Activated CD8-positive, alpha-beta memory T cell treated with anti-CD3 and anti-CD28 coated beads, Interleukin-2, amount 50 U/mL, for 48 hours (primary cell): ENCODE measurements around the gene SLC15A1.

Experiments used
- DNase-seq: peaks from one replicate; pipeline ENCODE4 v3.0.0-alpha.2; 2020

The SLC15A1 gene

DNA sequence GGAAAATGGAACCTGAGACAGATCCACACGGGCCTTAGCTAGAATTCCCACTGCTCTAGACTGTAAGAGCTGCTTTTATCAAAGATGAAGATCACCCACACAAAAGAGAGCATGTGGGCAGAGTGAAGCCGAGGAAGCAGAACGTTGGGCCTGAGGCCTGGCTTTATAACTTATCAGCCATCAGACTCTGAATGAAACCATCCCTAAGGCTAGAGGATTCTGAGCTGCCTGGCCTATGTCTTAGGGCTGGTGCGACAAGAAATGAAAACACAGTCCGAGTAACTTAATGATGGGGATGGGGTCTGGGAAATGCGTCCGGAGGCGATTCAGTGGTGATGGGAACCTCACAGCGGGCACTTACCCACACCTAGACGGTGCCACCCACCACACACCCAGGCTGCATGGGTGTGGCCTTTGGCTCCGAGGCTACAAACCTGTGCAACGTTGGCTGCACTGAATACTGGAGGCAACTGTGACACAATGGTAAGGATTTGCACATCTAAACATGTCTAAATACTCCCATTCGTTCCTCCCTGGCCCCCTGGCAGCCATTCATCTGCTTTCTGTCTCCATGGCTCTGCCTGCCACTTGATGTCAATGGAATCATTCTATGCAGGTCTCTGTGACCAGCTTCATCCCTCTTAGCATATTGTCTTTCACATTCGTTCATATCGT, 62.0 kb downstream of the SLC15A1 start:
- no peak for DNase-seq

DNA sequence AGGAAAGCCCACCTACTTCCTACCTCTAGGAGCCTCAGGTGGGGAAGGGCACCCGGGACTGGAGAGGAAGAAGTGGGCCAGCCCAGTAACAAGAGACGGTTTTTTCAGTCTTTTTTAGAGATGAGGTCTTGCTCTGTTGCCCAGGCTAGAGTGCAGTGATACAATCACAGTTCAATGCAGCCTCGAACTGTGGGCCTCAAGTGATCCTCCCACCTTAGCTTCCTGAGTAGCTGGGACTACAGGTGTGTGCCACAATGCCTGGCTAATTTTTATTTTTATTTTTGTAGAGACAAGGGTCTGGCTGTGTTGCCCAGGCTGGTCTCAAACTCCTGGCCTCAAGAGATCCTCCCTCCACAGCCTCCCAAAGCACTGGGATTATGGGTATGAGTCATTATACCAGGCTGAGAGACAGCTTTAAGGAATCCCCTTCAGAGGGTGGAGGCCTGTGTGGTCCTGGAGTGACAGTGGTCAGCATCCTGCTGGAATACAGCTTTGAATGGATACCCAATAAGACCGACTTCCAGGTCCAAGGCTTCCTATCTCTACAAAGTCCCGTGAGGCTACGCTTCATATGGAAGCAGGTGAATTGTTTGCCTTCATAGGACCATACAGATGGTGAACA, 63.0 kb downstream of the SLC15A1 start:
- no peak for DNase-seq

DNA sequence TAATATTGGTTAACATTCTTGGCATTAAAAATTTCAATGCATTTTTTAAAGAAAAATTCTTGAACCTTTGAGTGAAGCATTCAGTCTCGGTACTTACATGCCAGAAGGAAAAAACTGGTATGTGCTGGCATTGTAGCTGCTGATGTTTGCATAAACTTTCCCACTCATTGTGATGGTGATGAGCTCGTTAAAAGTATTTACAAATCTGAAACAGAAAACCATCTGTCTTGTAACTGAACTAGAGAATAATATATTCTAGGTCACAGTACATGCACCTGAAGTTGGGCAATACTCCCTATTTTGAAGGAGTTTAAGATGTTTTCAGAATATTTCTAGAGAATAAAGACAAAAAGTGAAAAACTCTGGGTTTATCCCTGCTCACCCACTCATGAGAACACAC, 64.1 kb downstream of the SLC15A1 start:
- DNase-seq, result no peak

DNA sequence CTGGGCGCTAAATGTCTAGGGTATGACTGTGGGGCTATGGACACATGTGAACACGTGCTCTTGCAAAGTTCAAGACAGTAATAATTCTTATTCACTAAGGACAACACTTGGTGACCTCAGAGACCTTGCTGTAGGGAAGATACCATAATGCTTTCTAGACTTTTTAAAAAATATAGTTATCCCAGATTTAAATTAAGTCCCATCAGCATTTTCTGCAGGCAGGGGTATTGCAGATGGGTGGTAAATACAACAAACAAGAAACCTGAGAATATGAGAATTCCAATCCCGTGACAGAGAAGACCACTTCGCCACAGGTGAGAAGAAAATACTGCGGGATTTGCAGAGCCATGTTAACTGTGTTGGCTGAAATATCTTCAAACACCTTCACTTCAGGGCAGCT, 65.2 kb downstream of the SLC15A1 start:
- DNase-seq, result no peak

DNA sequence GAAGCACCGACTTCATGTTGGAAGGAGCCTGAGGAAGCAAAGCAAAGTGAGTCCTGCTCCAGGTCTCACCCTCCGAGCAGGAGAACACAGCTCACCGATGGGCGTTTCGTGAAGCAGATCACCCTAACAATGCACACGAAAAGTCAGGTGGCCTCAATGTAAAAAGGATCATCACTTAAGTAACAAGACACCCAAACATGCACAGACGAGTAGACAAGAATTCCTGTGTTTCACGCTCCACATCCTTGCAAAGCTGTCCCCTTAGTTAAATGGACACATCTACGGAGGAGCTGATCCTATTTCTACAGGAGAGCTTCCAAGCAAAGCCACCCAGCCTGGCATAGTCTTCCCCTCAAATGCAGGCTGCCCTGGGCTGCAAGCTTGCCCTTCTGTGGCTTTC, 66.2 kb downstream of the SLC15A1 start:
- DNase-seq, result no peak

DNA sequence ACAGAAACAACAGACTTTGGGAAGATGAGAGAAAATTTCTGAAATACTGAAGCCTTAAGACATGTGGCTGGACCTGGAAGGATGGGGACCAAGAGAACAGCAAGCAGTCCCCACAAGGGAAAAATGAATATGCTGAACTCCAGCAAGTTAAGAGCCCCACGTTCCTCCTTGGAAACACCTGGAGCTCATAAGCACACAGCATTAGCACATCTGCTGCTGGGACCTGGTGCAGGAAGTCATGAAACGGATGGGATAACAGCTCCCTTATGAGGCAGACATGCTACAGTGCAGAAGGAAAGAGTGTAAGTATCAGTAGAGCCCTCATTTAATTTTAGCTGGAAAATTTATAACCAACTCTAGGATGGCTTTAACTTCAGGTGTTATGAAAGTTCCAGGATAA, 67.3 kb downstream of the SLC15A1 start:
- DNase-seq, result no peak

DNA sequence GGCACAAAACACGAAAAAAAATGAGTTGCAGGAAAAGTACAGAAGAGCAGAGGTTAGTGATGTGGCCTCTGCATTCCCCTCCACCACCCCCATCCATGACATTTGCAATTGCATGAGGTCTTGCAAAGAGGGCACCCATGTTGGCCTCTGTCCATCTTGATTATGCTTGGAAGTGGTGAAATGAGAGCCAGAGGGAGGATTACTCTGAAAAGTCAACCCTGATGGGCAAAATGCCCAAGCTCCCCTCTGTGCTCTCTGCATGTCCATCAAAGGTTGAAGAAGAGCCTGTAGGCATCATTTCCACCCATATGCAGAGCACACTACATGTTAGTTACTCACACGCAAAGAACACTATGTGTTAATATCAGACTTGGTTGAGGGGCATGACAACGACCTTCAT, 71.4 kb downstream of the SLC15A1 start:
- no peak for DNase-seq

DNA sequence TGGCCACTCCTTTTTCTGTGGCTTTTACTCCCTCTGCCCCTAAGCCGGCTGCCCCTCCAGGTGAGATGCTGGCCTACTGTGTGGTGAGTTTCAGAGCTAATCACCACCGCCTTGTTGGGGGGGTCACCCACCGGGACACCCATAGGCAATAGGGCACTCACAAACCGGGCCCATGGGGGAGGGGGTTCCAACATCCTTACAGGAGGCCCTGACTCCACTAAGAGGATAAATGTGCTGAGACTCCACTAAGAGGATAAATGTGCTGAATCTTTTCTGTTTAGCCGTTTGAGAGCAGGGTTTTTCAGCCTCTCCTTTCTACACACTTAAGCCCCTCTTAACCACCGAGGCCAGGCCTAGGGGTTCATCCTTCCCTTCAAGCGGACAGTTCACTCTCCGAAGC, 73.7 kb downstream of the SLC15A1 start:
- DNase-seq, result peak; percentile 34

DNA sequence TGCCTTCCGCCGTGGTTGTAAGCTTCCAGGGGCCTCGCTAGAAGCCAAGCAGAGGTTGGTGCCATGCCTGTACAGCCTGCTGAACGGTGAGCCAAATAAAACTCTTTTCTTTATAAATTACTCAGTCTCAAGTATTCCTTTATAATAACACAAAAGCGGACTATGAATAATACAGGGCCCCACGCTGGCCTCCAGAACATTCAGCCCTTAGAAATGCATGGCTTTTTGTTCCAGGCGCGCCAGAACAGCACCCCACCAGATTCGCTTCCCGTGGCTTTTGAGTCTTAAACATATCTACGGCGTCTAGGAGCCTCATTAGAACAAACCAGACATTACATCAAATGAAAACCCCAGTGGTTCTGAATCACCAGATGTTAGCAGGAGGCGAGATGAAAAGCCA, 75.1 kb downstream of the SLC15A1 start:
- DNase-seq, result no peak

DNA sequence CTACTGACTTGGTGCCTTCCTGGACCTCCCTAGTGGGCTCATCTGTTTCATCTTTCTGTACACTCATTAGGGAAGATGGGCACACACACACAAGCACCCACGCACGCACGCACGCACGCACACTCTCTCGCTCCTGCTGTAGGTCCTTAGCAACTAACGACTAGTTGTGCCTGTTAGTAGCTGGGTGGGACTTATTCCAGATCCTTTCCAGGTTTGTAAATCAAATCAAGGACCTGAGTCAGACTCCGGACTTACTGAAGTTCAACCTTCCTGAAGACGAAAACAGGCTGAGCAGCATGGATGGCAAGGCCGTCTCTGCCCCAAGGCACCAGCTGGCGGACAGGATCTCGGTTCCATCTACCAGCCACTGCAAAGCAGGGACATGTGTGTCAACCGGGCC, 76.2 kb downstream of the SLC15A1 start:
- DNase-seq, result no peak

DNA sequence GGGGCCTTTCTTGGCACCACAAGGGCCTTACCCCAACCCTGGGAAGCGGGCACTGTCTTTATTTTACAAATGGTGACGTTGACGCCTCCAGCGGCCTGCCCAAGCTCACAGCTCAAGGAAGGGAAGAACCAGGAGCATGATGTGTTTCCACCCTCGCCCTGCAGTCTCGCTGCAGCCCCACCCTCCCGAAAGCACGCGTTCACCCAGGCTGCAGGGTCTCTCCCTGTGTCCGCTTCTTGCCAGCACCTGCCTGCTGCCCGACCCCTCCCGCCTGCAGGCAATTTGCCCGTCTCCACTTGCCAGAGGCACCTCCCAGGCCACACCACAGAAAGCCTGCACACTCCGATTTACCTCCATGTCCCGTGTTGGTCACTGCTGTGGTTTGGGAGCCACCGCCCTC, 76.6 kb downstream of the SLC15A1 start:
- DNase-seq, result no peak

DNA sequence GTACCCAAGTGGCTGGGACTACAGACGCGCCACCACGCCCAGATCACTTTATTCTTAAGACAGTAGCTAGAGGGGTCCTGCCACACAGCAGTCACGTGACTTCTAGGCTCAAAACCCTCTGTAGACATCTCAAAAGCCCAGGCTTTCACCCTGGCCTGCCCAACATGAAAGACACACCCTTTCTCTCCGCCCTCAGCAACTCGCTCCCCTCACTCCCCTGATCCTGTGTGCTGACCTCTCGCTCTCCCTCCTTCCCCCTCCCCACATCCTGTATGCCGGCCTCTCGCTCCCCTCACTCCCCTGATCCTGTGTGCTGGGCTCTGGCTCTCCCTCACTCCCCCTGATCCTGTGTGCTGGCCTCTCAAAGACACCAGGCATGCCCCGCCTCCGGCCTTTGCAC, 77.4 kb downstream of the SLC15A1 start:
- no peak for DNase-seq

DNA sequence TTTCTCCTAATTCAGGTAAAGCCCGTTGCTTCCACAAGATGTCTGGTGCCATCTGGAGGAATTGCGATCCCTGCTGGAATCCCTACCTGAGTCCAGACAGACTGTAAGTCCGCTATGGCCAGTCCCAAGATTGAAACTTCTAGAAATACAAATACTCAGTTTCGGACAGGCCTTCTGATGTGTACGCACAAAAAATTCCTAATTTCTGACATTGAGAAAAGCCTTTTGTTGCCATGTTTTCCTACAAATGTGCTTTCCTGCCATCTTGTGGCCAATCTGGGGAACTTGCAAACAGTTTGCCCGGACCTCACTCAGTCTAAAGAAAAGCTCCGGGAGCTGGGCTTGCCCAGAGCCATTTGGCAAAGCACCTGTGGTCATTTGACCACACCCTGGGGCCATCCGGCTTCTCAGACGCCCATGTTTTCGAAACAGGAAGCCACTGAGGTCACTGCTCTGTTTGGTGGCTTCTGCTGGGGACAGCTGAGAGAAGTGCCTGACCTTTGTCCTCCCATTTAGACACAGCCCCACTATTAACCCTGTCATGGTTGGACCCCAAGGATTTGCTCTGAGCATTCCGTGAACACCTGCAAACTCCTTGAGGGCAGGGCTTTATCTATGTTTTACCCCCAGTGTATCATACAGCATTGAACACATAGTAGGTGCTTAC, 79.4 kb downstream of the SLC15A1 start:
- peak; percentile 66 for DNase-seq

DNA sequence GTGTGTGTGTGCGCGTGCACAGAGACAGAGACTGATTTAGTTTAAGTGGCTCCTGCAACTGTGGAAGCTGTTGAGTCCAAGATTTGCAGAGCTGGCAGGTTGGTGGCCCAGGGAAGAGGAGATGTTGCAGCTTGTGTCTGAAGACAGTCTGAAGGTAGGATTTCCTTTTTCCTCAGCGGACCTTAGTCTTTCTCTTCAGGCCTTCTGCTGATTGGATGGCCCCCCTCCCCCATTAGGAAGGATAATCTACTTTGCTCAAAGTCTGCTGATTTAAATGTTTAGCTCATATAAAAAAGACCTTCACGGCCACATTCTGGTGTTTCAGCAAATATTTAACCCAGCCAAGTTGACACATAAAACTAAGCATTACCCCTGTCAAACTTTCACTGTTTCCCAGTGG, 84.3 kb downstream of the SLC15A1 start:
- no peak for DNase-seq

DNA sequence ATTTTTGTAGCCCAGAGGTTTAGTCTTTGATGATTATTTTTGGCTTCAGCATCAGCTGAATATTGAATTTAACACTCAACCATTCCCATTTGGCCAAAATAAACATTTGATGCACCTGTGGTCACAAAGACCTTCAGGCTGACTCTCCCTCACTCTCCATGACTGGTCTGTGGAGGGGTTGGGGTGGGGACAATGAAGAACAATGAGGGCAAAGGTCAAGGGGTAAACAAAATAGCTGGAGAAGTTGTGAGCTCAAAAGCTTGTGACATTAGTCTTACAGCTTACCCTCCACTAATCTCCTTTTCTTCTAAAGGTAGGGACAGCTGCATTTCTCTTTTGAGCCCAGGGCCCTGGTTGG, 86.9 kb downstream of the SLC15A1 start:
- no peak for DNase-seq

DNA sequence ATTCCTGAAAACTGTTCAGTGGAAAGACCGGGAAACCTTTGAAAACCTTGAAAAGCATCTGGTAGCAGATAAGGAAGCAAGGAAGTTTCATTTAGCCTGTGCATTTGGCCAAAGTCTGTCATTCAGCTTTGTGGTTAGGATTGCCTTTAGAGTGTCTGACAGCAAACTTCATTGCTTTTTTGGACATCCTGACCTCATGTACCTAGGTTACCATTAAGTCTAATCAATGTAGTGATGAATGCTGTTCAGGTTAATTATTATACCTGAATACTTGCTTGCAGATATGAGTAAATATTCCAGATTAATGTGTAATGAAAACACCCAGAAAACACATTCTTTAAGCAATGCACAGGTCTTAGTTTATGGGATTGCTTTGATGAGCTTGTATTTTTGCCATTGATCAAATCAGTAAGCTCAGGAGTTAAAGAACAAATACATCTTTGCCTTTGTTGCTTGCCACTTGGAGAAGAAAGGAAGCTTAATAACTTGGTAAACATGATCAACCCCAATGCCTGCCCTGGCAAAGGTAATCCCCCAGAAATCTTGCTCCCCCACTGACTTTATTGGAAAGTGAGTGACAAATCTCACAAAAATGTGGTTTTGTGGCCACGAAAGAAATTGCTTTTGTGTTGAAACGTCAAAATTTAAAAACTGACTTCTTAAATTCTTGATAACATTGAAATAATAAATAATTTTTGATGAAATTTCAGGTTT, 87.4 kb downstream of the SLC15A1 start:
- DNase-seq, result no peak

DNA sequence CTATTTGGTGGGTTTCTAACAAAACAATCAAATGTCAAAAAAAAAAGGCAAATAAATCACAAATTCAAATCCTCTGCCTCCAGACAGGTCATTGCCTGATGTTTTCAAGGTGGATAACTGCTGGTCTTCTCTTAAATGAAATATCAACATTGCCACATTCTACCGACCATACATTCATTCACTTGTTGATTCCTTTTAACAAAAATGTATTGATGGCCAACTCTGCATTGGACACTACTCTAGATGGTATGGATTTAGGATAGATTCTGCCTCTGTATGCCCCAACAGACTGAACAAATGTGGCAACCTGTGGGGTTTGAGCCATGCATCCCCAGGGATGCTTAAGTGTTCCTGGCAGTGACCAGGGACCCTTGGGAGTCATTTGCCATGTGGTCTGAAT, 88.0 kb downstream of the SLC15A1 start:
- no peak for DNase-seq

DNA sequence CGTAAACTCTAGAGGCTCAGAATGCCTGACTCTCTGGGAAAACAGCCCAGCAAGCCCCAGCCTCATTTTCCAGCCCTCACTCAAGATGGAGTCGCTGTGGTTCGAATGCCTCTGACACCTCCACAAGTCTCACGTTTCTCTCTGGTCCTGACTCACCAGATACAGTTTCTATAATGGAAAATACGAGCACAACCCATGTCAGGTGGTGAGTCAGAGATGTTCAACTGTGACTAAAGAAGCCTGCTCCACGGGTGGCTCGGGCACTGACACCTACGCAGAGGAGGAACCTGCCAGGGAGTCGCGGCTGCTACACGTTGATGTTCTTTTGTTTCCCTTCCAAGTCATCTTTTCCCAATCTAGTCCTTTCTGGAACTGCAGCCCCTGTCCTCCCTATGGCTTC, 88.4 kb downstream of the SLC15A1 start:
- peak; percentile 75 for DNase-seq

DNA sequence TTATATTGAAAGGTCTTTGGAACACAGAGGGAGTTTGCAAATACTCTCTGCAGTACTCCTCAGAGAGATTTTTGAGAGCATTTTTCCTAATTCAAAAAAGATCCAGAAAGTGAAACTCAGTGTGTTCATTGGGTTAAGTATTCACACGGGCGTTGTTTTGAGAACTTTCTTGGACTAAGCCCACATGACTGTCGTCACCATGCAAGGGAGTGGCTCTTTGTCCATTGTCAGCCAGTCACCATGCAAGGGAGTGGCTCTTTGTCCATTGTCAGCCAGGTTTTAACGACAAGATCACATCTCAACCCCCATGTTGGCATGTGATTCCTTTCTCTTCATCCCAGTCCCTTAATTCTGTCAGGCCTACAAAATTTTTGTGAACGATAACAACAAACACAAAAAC, 94.3 kb downstream of the SLC15A1 start:
- DNase-seq, result no peak

DNA sequence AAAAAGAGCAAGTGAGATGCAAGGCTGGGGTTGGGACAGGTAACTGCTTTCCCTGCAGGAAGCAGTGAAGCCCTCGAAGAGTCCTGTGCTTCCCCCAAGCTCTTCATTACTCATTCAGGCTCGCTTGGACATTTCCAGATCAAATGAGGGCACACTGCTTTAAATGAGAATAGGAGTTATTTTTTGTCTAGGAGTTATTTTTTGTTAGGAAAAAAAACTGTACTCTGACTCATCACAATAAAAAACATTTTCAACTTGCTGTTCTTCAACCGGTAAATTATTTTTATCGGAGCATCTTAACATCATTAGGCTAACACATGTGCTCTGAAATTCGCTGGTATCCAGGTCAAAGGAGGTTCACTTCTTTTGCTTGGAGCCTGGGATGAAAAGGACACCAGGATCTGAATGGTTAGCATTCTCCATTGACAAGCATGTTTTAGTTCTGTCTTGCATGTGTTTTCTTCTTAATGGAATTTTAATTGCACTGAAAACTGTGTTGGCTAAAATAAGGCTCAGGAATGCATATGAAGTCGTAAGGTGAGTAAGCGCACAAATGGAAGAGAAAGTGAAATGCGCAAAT, 94.9 kb downstream of the SLC15A1 start:
- no peak for DNase-seq

DNA sequence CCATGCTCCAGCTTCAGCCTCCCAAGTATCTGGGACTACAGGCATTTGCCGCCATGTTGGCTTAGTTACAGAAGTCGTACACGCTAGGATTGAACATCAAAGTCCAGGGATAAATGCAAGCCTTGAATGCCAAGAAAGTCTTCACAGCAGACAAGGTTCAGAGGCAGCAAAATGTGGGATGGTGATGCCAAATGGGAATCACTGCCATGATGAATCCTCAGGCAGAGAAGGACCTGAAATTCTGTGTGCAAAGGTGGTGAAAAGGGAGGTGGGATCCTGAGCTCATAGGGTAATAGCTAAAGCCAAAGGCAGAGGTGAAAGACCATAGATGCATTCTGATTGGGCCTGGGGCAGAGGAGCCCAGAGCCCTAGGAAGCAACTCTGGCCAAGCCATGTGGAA, 96.2 kb downstream of the SLC15A1 start:
- DNase-seq, result no peak

DNA sequence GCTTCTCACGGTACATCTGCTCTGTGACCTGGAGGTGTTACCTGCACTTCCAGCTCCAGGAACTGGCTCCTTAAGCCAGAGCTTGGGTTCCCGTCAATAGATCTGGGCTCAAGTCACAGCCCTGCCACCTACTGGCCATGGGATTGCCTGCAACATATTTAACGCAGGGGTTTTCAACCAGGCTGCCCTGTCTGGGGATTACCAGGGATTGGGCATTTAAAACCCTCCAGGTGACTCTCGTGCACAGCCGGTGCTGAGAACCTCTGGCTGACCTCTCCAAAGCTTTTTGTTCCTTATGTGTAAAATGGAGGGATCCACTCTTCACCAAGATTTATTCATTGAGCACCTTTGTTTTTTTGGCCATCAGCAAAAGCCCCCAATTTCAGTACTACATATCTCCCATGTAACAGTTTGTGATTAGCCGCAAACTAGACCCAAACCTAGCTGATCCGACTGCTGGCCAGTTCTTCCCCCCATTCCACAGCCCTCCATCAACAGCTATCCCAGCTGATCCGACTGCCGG, 98.9 kb downstream of the SLC15A1 start:
- peak; percentile 77 for DNase-seq

DNA sequence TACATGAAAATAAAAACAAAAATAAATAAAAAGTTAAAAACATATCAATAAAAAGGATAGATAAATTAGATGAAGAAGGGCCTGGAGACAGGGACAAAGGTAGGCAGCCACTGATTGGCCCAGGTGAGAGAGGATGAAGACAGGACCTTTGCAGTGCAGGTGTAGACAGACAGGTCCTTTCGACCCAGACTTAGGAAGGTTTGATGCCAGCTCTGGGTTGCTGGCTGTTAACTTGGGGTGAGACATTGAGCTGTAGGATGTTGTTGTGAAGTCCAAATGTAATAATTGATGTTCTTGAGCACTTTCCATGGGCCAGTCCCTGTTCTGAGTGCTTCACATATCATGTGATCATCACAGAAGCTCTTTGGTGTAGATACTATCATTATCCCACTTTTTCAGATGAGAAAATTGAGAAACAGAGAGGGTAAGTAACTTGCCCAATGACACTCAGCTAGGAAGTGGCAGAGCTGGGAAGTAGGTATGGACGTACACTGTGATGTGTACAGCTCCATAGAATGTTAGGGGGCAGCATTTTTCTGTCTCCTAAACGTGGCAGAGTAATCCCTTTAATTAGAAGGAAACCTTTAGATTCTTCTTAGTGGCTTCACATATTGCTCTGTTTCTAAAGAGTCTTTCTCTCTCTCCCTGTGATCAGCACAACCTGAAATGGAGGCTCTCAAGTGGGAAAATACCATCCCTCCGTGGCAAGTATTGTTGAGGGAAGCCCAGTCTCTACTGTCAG, 99.6 kb downstream of the SLC15A1 start:
- no peak for DNase-seq
